Measurements from ENCODE around the gene MED27.

Gene MED27

DNA sequence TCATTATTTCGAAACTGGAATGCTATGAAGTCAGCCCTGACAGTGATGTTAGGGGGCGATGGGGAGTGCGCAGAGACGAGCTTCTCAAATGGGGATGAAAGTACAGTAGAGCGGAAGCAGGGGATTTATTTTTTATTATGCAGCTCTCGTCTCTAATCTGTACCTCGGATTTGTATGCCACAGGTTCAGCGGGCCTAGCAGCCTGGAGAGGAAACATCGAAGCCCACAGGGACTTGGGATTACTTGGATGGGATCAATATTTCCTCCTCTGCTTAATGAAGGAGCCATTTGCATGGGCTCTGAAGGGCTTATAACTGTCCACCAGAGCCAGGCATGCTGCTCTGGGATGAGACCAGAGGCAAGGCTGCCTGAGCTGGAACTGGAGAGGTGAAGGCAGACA, 206.3 kb downstream of the MED27 start:
- no peak overlapping the region for H3K4me3 ChIP-seq (replicated peaks in 1 of 2; ENCODE audit: low read depth in 2 of 2, low read length in 2 of 2)

DNA sequence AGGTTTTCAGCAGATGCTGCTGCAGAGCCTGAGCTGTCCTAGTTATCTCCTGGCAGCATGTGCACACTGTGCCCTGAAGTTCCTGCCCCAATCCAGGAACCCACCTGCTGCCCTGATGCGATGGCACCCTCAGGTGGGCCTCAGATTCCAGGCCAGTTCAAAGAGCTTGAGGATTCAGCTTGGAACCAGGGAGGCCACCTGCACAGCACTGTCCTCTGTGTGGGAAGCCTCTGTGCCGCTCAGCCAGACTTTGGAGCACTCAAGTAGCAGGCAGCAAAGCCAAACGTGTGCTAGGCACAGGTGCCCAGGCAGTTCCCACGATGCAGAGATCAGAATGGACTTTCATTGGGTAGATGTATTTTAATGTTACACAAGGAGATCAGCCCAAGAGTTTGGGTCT, 207.0 kb downstream of the MED27 start:
- no peak for DNase-seq (ENCODE audit: low read depth in 2 of 2)
- no peak overlapping the region for H3K4me3 ChIP-seq (replicated peaks in 1 of 2; ENCODE audit: low read depth in 2 of 2, low read length in 2 of 2)

More for the DNA sequence above, 206.3 kb downstream of the MED27 start:
- DNase-seq (ENCODE audit: low read depth in 2 of 2), result no peak
- TF ChIP-seq, protein P1, sequence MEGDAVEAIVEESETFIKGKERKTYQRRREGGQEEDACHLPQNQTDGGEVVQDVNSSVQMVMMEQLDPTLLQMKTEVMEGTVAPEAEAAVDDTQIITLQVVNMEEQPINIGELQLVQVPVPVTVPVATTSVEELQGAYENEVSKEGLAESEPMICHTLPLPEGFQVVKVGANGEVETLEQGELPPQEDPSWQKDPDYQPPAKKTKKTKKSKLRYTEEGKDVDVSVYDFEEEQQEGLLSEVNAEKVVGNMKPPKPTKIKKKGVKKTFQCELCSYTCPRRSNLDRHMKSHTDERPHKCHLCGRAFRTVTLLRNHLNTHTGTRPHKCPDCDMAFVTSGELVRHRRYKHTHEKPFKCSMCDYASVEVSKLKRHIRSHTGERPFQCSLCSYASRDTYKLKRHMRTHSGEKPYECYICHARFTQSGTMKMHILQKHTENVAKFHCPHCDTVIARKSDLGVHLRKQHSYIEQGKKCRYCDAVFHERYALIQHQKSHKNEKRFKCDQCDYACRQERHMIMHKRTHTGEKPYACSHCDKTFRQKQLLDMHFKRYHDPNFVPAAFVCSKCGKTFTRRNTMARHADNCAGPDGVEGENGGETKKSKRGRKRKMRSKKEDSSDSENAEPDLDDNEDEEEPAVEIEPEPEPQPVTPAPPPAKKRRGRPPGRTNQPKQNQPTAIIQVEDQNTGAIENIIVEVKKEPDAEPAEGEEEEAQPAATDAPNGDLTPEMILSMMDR (IDR thresholded peaks at IDR 0.05; ENCODE audit: low read depth, low read length), result no peak

DNA sequence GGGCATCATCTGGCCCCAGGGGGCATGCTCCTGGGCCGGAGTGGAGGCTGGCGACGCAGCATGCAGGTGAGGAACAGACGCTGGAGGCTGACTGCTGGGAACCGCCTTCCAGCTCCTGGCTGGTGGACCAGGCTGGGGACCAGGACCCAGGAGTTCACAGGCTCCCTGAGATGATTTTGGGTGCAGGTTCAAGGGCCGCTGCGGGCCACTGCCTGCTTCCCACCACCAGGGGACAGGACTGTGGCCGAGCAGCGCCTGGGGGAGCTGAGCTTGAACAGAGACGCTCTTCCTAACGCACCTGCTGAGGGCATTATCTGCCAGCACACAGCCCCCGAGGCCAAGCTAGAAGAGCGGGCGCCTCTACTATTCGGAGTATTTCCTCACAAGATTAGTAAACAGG, 207.7 kb downstream of the MED27 start:
- DNase-seq (ENCODE audit: low read depth in 2 of 2), result no peak
- no peak overlapping the region for H3K4me3 ChIP-seq (replicated peaks in 1 of 2; ENCODE audit: low read depth in 2 of 2, low read length in 2 of 2)
- TF ChIP-seq, protein P1 (IDR thresholded peaks at IDR 0.05; ENCODE audit: low read depth, low read length), result peak; percentile 40

More for the DNA sequence above, 207.0 kb downstream of the MED27 start:
- TF ChIP-seq, protein P1 (IDR thresholded peaks at IDR 0.05; ENCODE audit: low read depth, low read length), result no peak

DNA sequence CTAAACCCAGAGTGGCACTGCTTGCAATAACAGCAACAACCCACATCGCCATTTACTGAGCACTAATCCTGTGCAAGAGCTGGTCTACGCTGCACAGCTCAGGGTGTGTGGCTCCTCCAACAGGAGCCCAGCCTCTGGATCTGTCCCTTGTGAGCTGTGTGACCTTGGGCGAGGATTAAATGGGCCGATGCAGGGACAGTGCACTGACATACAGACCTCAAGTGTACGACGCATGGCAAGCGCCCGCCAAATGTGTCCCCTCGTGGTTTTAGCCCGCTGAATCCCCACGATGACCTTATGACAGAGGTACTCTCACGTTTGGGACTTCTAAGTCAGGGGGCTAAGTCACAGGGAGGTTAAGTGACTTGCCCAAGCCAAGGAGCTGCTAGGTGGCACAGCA, 209.5 kb downstream of the MED27 start:
- TF ChIP-seq, protein P1 (IDR thresholded peaks at IDR 0.05; ENCODE audit: low read depth, low read length), result no peak
- DNase-seq (ENCODE audit: low read depth in 2 of 2), result no peak
- H3K4me3 ChIP-seq (replicated peaks in 1 of 2; ENCODE audit: low read depth in 2 of 2, low read length in 2 of 2), result no peak overlapping the region

DNA sequence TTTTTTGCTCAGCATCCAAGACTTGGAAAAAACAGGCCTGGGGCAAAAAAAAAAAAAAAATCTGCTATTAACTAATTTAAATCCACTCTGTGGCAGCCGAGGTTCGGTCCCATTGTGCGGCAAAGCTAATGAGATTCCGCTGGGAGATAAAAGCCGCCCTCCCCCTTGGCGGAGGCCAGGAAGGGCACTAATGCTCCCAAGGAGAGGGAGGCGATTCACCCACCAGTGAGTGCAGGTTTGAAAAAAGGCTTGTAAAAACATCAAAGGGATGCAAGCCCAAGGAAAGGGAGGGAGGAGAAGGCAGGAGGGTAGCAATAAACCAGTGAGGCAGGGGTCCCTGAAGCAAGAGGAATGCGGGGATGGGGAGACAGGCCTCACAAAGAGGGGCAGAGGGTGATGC, 210.3 kb downstream of the MED27 start:
- DNase-seq (ENCODE audit: low read depth in 2 of 2), result no peak
- no peak overlapping the region for H3K4me3 ChIP-seq (replicated peaks in 1 of 2; ENCODE audit: low read depth in 2 of 2, low read length in 2 of 2)
- TF ChIP-seq, protein P1 (IDR thresholded peaks at IDR 0.05; ENCODE audit: low read depth, low read length), result no peak

DNA sequence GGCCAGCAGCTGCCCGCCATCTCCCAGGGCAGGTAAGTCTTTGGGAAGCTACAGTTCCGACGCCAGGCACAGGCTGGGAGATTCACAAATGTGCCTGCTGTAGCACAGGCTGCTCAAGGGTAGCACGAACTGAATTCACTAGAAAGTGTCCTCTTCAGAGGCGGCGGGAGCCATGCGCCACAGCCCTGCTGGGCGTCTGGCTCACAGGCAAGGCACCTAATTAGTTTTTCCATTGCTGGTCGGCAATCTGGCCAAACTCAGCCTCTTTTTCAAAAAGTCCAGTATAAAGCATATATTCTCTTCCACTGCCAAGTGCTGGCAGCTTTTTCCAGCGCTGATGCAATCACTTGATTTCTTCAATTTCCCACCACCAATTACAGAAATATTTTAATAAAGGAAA, 210.9 kb downstream of the MED27 start:
- DNase-seq (ENCODE audit: low read depth in 2 of 2), result peak in 1 of 2 donors; percentile 47
- TF ChIP-seq, protein P1 (IDR thresholded peaks at IDR 0.05; ENCODE audit: low read depth, low read length), result no peak
- no peak overlapping the region for H3K4me3 ChIP-seq (replicated peaks in 1 of 2; ENCODE audit: low read depth in 2 of 2, low read length in 2 of 2)

DNA sequence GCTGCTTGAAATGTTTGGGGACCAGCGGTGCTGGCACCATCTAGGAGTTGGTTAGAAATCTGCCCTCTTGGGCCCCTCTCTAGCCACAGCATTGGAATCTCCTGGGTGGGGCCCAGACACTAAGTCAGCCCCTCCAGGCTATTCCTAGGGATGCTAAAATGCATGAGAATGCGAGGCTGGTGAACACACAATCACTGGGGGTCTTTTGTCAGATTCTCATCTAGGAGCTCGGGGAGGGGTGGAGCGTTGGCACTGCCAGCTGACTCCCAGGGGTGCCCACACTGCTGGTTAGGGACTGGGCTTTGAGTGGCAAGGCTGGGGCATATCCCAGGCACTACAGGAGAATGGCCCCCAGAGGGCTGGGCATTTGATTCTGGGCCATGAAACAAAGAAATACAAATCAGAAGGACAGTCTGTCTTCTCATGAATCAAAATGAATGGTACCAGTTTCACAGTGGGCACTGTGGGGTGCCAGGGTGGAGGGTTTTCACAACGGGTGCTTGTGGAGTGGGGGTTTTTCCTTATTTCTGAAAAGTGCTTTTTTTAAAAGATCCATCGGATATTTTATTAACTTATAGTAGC, 212.0 kb downstream of the MED27 start:
- TF ChIP-seq, protein P1 (IDR thresholded peaks at IDR 0.05; ENCODE audit: low read depth, low read length), result no peak

More for the DNA sequence above, 212.0 kb downstream of the MED27 start:
- DNase-seq (ENCODE audit: low read depth in 2 of 2), result no peak
- H3K4me3 ChIP-seq (replicated peaks in 1 of 2; ENCODE audit: low read depth in 2 of 2, low read length in 2 of 2), result no peak overlapping the region
